ENCODE results near the gene ADGRB3. TPM values are rescaled to one million over a fixed set of nuclear protein-coding genes. Genes with fewer than 3 reads are reported as not detected.

Gene ADGRB3
- total RNA-seq, 1 experiment from 2014 or later: not detected

GRCh38 chr6:68652117-68652536 lies 17.0 kb downstream of the ADGRB3 start:
- Histone ChIP-seq H3K27me3 (ENCODE audit: low read length) (no peaks in the 10 kb centered on the region), H3K36me3 (ENCODE audit: insufficient read depth, low read length) (no peaks in the 10 kb centered on the region), H3K9me2 (replicated peaks; ENCODE audit: insufficient read depth, low read length) (no peaks in the 10 kb centered on the region), H3K4me3 (ENCODE audit: low read length) (no peak overlapping the region), H3K27ac (ENCODE audit: low read length) (no peak overlapping the region), H4K20me1 (ENCODE audit: insufficient read depth, low read depth, low read length) (no peaks in the 10 kb centered on the region), H3K79me2 (ENCODE audit: low read length) (no peaks in the 10 kb centered on the region), H3K9ac (ENCODE audit: low read length) (no peak overlapping the region), H3K4me2 (ENCODE audit: low read depth, low read length, poor library complexity, severe bottlenecking) (no peak overlapping the region), H3K4me1 (ENCODE audit: low read length) (no peaks in the 10 kb centered on the region), H3K9me3 (ENCODE audit: low read length) (no peaks in the 10 kb centered on the region), H2AFZ (ENCODE audit: low read length) (no peak overlapping the region)
- DNase-seq: no peak

GRCh38 chr6:68653074-68653705 lies 18.1 kb downstream of the ADGRB3 start:
- H3K79me2 ChIP-seq (ENCODE audit: low read length): no peaks in the 10 kb centered on the region
- no peaks in the 10 kb centered on the region for H3K9me2 ChIP-seq (replicated peaks; ENCODE audit: insufficient read depth, low read length)
- no peak overlapping the region for H3K27ac ChIP-seq (ENCODE audit: low read length)
- H3K9ac ChIP-seq (ENCODE audit: low read length): no peak overlapping the region
- no peak overlapping the region for H3K4me3 ChIP-seq (ENCODE audit: low read length)
- no peaks in the 10 kb centered on the region for H3K9me3 ChIP-seq (ENCODE audit: low read length)
- no peaks in the 10 kb centered on the region for H3K4me1 ChIP-seq (ENCODE audit: low read length)
- H3K27me3 ChIP-seq (ENCODE audit: low read length): no peaks in the 10 kb centered on the region
- no peak overlapping the region for H3K4me2 ChIP-seq (ENCODE audit: low read depth, low read length, poor library complexity, severe bottlenecking)
- no peaks in the 10 kb centered on the region for H3K36me3 ChIP-seq (ENCODE audit: insufficient read depth, low read length)
- H2AFZ ChIP-seq (ENCODE audit: low read length): no peak overlapping the region
- H4K20me1 ChIP-seq (ENCODE audit: insufficient read depth, low read depth, low read length): no peaks in the 10 kb centered on the region
- no peak for DNase-seq

GRCh38 chr6:68653706-68654089 lies 18.6 kb downstream of the ADGRB3 start:
- H3K79me2 ChIP-seq (ENCODE audit: low read length): no peaks in the 10 kb centered on the region
- H3K4me2 ChIP-seq (ENCODE audit: low read depth, low read length, poor library complexity, severe bottlenecking): no peak overlapping the region
- no peak overlapping the region for H3K4me3 ChIP-seq (ENCODE audit: low read length)
- no peak overlapping the region for H3K9ac ChIP-seq (ENCODE audit: low read length)
- no peak overlapping the region for H3K27ac ChIP-seq (ENCODE audit: low read length)
- no peaks in the 10 kb centered on the region for H3K4me1 ChIP-seq (ENCODE audit: low read length)
- H3K36me3 ChIP-seq (ENCODE audit: insufficient read depth, low read length): no peaks in the 10 kb centered on the region
- no peaks in the 10 kb centered on the region for H4K20me1 ChIP-seq (ENCODE audit: insufficient read depth, low read depth, low read length)
- no peak for DNase-seq
- no peaks in the 10 kb centered on the region for H3K9me3 ChIP-seq (ENCODE audit: low read length)
- no peaks in the 10 kb centered on the region for H3K27me3 ChIP-seq (ENCODE audit: low read length)
- no peaks in the 10 kb centered on the region for H3K9me2 ChIP-seq (replicated peaks; ENCODE audit: insufficient read depth, low read length)
- H2AFZ ChIP-seq (ENCODE audit: low read length): no peak overlapping the region

- Histone ChIP-seq H3K4me2 (ENCODE audit: low read depth, low read length, poor library complexity, severe bottlenecking) (no peak overlapping the region), H3K79me2 (ENCODE audit: low read length) (no peaks in the 10 kb centered on the region), H4K20me1 (ENCODE audit: insufficient read depth, low read depth, low read length) (no peaks in the 10 kb centered on the region), H3K27ac (ENCODE audit: low read length) (no peak overlapping the region), H3K9me3 (ENCODE audit: low read length) (no peaks in the 10 kb centered on the region), H3K36me3 (ENCODE audit: insufficient read depth, low read length) (no peaks in the 10 kb centered on the region), H3K4me1 (ENCODE audit: low read length) (no peaks in the 10 kb centered on the region), H3K9me2 (replicated peaks; ENCODE audit: insufficient read depth, low read length) (no peaks in the 10 kb centered on the region), H3K9ac (ENCODE audit: low read length) (no peak overlapping the region), H3K4me3 (ENCODE audit: low read length) (no peak overlapping the region), H3K27me3 (ENCODE audit: low read length) (no peaks in the 10 kb centered on the region), H2AFZ (ENCODE audit: low read length) (no peak overlapping the region)
- no peak for DNase-seq
Observed at GRCh38 chr6:68654134-68654533, 19.1 kb downstream of the ADGRB3 start.

- H3K9ac ChIP-seq (ENCODE audit: low read length): no peak overlapping the region
- H3K4me3 ChIP-seq (ENCODE audit: low read length): no peak overlapping the region
- H3K9me3 ChIP-seq (ENCODE audit: low read length): no peaks in the 10 kb centered on the region
- no peaks in the 10 kb centered on the region for H4K20me1 ChIP-seq (ENCODE audit: insufficient read depth, low read depth, low read length)
- no peaks in the 10 kb centered on the region for H3K27me3 ChIP-seq (ENCODE audit: low read length)
- H3K36me3 ChIP-seq (ENCODE audit: insufficient read depth, low read length): no peaks in the 10 kb centered on the region
- H3K79me2 ChIP-seq (ENCODE audit: low read length): no peaks in the 10 kb centered on the region
- no peaks in the 10 kb centered on the region for H3K4me1 ChIP-seq (ENCODE audit: low read length)
- H2AFZ ChIP-seq (ENCODE audit: low read length): no peak overlapping the region
- H3K4me2 ChIP-seq (ENCODE audit: low read depth, low read length, poor library complexity, severe bottlenecking): no peak overlapping the region
- DNase-seq: no peak
- no peaks in the 10 kb centered on the region for H3K9me2 ChIP-seq (replicated peaks; ENCODE audit: insufficient read depth, low read length)
- no peak overlapping the region for H3K27ac ChIP-seq (ENCODE audit: low read length)
Observed at GRCh38 chr6:68655028-68655427, 19.9 kb downstream of the ADGRB3 start.

- no peak overlapping the region for H3K4me2 ChIP-seq (ENCODE audit: low read depth, low read length, poor library complexity, severe bottlenecking)
- H2AFZ ChIP-seq (ENCODE audit: low read length): no peak overlapping the region
- H3K9ac ChIP-seq (ENCODE audit: low read length): no peak overlapping the region
- H3K36me3 ChIP-seq (ENCODE audit: insufficient read depth, low read length): no peaks in the 10 kb centered on the region
- no peaks in the 10 kb centered on the region for H3K9me2 ChIP-seq (replicated peaks; ENCODE audit: insufficient read depth, low read length)
- no peaks in the 10 kb centered on the region for H3K4me1 ChIP-seq (ENCODE audit: low read length)
- H3K79me2 ChIP-seq (ENCODE audit: low read length): no peaks in the 10 kb centered on the region
- H4K20me1 ChIP-seq (ENCODE audit: insufficient read depth, low read depth, low read length): no peaks in the 10 kb centered on the region
- H3K27me3 ChIP-seq (ENCODE audit: low read length): no peaks in the 10 kb centered on the region
- no peak overlapping the region for H3K4me3 ChIP-seq (ENCODE audit: low read length)
- H3K27ac ChIP-seq (ENCODE audit: low read length): no peak overlapping the region
- DNase-seq: no peak
- H3K9me3 ChIP-seq (ENCODE audit: low read length): no peaks in the 10 kb centered on the region
Observed at GRCh38 chr6:68657374-68658139, 22.5 kb downstream of the ADGRB3 start.

GRCh38 chr6:68658338-68658737 lies 23.3 kb downstream of the ADGRB3 start:
- DNase-seq: no peak
- H3K36me3 ChIP-seq (ENCODE audit: insufficient read depth, low read length): no peaks in the 10 kb centered on the region
- H3K9ac ChIP-seq (ENCODE audit: low read length): no peak overlapping the region
- H3K27me3 ChIP-seq (ENCODE audit: low read length): no peaks in the 10 kb centered on the region
- no peak overlapping the region for H3K27ac ChIP-seq (ENCODE audit: low read length)
- no peak overlapping the region for H2AFZ ChIP-seq (ENCODE audit: low read length)
- no peaks in the 10 kb centered on the region for H4K20me1 ChIP-seq (ENCODE audit: insufficient read depth, low read depth, low read length)
- no peaks in the 10 kb centered on the region for H3K79me2 ChIP-seq (ENCODE audit: low read length)
- H3K4me1 ChIP-seq (ENCODE audit: low read length): no peaks in the 10 kb centered on the region
- H3K4me3 ChIP-seq (ENCODE audit: low read length): no peak overlapping the region
- H3K9me2 ChIP-seq (replicated peaks; ENCODE audit: insufficient read depth, low read length): no peaks in the 10 kb centered on the region
- H3K9me3 ChIP-seq (ENCODE audit: low read length): no peaks in the 10 kb centered on the region
- no peak overlapping the region for H3K4me2 ChIP-seq (ENCODE audit: low read depth, low read length, poor library complexity, severe bottlenecking)

- Histone ChIP-seq H3K9me3 (ENCODE audit: low read length) (no peaks in the 10 kb centered on the region), H3K27me3 (ENCODE audit: low read length) (no peaks in the 10 kb centered on the region), H3K9me2 (replicated peaks; ENCODE audit: insufficient read depth, low read length) (no peaks in the 10 kb centered on the region), H4K20me1 (ENCODE audit: insufficient read depth, low read depth, low read length) (no peaks in the 10 kb centered on the region), H3K27ac (ENCODE audit: low read length) (no peak overlapping the region), H3K4me1 (ENCODE audit: low read length) (no peaks in the 10 kb centered on the region), H3K9ac (ENCODE audit: low read length) (no peak overlapping the region), H3K4me3 (ENCODE audit: low read length) (no peak overlapping the region), H3K36me3 (ENCODE audit: insufficient read depth, low read length) (no peaks in the 10 kb centered on the region), H3K4me2 (ENCODE audit: low read depth, low read length, poor library complexity, severe bottlenecking) (no peak overlapping the region), H3K79me2 (ENCODE audit: low read length) (no peaks in the 10 kb centered on the region), H2AFZ (ENCODE audit: low read length) (no peak overlapping the region)
- DNase-seq: no peak
Observed at GRCh38 chr6:68673255-68673654, 38.2 kb downstream of the ADGRB3 start.
